Duodenal mucosa (tissue), 2 donors: ENCODE data around the gene MPI.
"Not testable (repeated sequence)": the region's sequence is repeated elsewhere in the genome, so short reads cannot be mapped to it uniquely, and the experiment has no call there.

ENCODE experiments used
- H3K27ac ChIP-seq: one replicate; pipeline ENCODE4 v1.7.0; 2013; ENCODE audit warnings: low read depth, low read length
- H3K27me3 ChIP-seq, 2 donors: one replicate each; pipeline ENCODE4 v1.7.0; 2013; ENCODE audit warnings: low read length in 2 of 2, control low read depth in 1 of 2; ENCODE audit not compliant: insufficient read depth in 2 of 2, control insufficient read depth in 1 of 2
- H3K36me3 ChIP-seq, 2 donors: one replicate each; pipeline ENCODE4 v1.7.0; 2013; ENCODE audit warnings: low read length in 2 of 2, control low read depth in 1 of 2; ENCODE audit not compliant: insufficient read depth in 2 of 2, control insufficient read depth in 1 of 2
- H3K4me1 ChIP-seq, 2 donors: one replicate each; pipeline ENCODE4 v1.7.0; 2013; ENCODE audit warnings: low read length in 2 of 2, control low read depth in 1 of 2; ENCODE audit not compliant: insufficient read depth in 2 of 2, control insufficient read depth in 1 of 2
- H3K4me3 ChIP-seq, 2 donors: one replicate each; pipeline ENCODE4 v1.7.0; 2013; ENCODE audit warnings: low read length in 2 of 2, low read depth in 1 of 2
- H3K9ac ChIP-seq, 2 donors: one replicate each; pipeline ENCODE4 v1.7.0; 2013; ENCODE audit warnings: low read length in 2 of 2, low read depth in 1 of 2
- H3K9me3 ChIP-seq, 2 donors: one replicate each; pipeline ENCODE4 v1.7.0; 2013; ENCODE audit warnings: low read length in 2 of 2, control low read depth in 1 of 2; ENCODE audit not compliant: control insufficient read depth in 1 of 2

Gene MPI

DNA sequence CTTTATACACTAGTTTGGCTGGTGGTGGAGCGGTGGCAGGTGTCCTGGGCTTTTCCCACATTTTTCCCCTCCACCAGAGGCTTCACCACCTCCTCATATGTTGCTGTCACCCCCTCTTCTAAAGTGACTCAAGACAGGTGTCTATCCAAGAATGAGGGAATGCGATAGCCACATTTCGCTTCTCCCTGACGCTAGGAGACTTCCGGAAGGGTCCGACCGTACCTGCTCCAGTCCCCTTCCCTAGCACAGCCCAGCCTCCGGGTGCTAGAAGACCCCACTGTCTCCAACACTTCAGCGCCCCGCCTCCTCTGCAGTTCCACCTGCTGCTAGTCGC is 17.2 kb upstream of the MPI start:
- H3K27ac ChIP-seq, result peak overlapping the region; percentile 94
- H3K27me3 ChIP-seq, result no peaks in the 10 kb centered on the region
- H3K9me3 ChIP-seq, result no peaks in the 10 kb centered on the region
- H3K9ac ChIP-seq, result peak overlapping the region; percentile 81 to 92
- peak overlapping the region; percentile 92 to 97 for H3K4me3 ChIP-seq
- no peaks in the 10 kb centered on the region for H3K36me3 ChIP-seq
- H3K4me1 ChIP-seq, result peaks cover 39 to 56% of the 10 kb centered on the region in 2 donors

DNA sequence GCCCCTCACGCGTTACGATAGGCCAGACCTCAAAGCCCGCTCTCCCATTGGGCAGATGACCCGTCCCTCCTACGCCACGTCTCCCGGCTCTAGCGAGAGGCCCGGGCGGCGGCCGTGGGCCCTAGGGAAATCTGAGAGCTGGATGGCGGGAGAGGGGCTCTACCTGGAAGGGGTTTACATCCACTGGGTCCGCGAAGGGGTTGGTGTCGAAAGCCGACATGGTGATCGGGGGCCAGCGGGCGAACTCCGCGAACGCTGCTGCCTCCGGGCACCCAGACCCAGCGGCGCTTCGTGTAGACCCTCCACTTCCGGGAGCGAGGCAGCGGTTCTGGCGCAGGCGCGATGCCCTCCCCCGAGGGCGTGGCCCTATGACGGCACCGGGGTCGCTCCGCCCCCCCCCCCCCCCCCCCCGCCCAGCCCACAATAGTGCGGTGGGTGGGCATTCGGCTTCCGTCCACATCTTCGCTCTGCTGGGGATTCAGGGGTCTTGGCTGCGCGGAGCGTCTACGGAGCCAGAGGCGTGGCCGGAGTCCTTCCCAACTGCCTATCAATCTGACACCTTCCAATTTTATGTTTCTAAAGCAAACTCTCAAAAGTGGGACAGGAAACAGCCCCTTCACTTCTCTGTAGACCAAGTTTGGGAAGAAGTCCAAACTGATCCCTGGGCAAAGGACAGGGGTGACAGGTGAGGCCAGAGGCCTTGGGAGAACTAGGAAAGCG is 16.6 kb upstream of the MPI start, which contains the start of gene SCAMP2:
Gene SCAMP2 (minus strand): TSS at position 330 of the 720 bp plus-strand sequence. CDS start 110 bp downstream, at position 220.
- H3K27ac ChIP-seq, result peak within 1 kb of the TSS; percentile 94
- peak within 1 kb of the TSS; percentile 92 to 97 for H3K4me3 ChIP-seq
- H3K36me3 ChIP-seq, result no peaks in the 10 kb centered on the region
- H3K4me1 ChIP-seq, result peaks cover 34 to 51% of the 10 kb centered on the region in 2 donors
- no peaks in the 10 kb centered on the region for H3K27me3 ChIP-seq
- no peaks in the 10 kb centered on the region for H3K9me3 ChIP-seq
- peak within 1 kb of the TSS; percentile 81 to 92 for H3K9ac ChIP-seq

DNA sequence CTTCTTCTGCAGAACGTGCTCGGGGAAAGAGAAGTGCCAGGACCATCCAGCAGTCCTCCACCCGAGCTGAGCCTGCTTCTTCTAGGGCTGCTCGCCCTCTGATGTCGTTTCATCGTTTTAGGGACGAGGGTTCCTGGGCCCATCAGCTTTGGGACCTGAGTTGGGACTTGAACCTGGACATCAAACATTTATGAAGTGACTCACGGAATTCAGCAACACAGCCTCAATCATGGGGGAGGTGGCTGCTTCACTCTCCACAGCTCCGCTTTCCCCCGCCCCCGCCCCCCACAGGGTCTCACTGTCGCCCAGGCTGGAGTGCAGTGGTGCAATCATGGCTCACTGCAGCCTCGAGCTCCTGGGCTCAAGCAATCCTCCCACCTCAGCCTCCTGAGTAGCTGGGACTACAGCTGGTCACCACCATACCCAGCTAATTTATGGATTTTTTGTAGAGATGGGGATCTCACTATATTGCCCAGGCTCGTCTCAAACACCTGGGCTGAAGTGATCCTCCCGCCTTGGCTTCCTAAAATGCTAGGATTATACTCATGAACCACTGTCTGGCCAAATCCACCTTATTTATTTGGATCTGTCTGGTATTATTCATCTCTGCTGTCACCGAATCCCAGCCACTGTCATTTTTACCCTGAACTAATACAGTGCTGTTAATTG is 16.0 kb upstream of the MPI start:
- H3K36me3 ChIP-seq, result no peaks in the 10 kb centered on the region
- no peak overlapping the region for H3K27ac ChIP-seq
- H3K9ac ChIP-seq, result peak overlapping the region; percentile 81 to 92
- no peaks in the 10 kb centered on the region for H3K9me3 ChIP-seq
- no peaks in the 10 kb centered on the region for H3K27me3 ChIP-seq
- H3K4me3 ChIP-seq, result peak overlapping the region; percentile 92 to 97
- H3K4me1 ChIP-seq, result peaks cover 27 to 44% of the 10 kb centered on the region in 2 donors

DNA sequence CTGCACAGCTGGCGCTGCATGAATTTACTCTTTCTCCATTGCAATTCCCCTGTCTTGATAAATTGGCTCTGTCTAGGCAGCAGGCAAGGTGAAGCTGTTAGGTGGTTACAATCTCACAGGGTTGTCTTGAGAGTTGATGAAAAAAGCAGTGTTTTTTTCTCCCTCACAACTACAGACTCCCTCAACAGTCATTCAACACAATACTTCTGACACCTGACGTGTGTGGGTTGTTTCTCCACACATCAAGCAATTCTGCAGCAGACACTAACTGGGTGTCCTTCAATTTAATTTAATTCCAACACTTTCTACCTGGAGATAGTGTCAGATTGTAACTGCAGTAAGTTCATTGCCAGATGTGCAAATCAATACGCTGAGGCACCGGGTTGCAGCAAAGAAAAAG is 11.6 kb upstream of the MPI start:
- Histone ChIP-seq H3K4me1 (peaks cover 0 to 6% of the 10 kb centered on the region in 2 donors), H3K27ac (no peak overlapping the region), H3K9me3 (peaks cover 0 to 6% of the 10 kb centered on the region in 2 donors)

DNA sequence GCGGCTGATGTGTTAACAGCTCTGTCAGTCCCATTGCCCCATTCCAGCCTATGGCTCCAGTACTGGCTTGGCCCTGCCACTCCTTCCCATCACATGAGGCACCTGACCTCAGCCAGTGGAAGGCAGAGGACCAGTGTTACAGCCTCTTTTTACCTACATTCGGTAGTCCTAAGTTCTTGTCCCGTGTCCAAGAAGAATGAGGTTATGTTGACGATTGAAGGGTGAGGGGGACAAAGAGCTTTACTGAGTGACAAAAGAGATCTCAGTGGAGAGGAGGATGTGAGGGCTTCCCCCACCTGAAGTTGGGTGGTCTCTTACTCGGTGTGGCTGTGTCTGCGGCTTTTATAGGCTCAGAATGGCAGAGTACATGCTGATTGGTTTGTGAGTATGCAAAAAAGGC is 7.3 kb upstream of the MPI start:
- H3K27me3 ChIP-seq, result no peaks in the 10 kb centered on the region

More for the DNA sequence above, 11.6 kb upstream of the MPI start:
- Histone ChIP-seq H3K4me3 (no peak overlapping the region), H3K9ac (no peak overlapping the region), H3K36me3 (no peaks in the 10 kb centered on the region), H3K27me3 (no peaks in the 10 kb centered on the region)

DNA sequence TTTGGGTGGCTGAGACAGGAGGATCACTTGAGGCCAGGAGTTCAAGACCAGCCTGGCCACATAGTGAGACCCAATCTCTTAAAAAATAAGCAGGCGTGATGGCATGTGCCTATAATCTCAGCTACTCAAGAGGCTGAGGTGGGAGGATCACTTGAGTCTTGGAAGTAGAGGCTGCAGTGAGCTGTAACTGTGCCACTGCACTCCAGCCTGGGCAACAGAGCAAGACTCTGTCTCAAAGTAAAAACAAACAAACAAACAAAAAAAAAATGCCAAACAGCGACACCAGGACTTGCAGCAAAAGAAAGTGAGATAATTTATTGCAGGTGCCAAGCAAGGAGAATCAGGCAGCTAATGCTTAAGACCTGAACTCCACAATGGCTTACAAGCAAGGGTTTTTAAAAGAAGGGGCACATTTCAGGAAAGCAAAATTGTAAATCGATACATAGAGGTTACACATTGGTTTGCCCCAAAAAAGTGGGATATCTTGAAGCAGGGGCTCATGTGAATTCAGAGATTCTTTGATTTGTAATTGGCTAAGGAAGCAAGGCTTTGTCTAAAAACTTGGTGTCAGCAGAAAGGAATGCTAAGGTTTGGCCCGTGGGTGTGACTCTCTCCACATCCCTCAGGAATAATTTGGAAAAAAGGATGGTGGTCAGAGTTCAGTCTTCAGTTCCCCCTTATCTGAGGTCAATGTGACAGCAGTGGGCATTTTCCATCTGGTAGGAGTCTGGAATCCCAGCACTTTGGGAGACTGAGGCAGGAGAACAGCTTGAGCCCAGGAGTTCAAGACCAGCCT is 5.2 kb upstream of the MPI start:
- Histone ChIP-seq H3K27ac (no peak overlapping the region), H3K9ac (no peak overlapping the region), H3K4me3 (no peak overlapping the region), H3K4me1 (peaks cover 6 to 10% of the 10 kb centered on the region in 2 donors), H3K27me3 (no peaks in the 10 kb centered on the region), H3K9me3 (peaks cover 0 to 6% of the 10 kb centered on the region in 2 donors), H3K36me3 (no peaks in the 10 kb centered on the region)

More for the DNA sequence above, 7.3 kb upstream of the MPI start:
- Histone ChIP-seq H3K36me3 (no peaks in the 10 kb centered on the region), H3K4me1 (no peaks in the 10 kb centered on the region), H3K9ac (no peak overlapping the region), H3K27ac (no peak overlapping the region), H3K9me3 (peaks cover 0 to 6% of the 10 kb centered on the region in 2 donors), H3K4me3 (no peak overlapping the region)

GRCh38 chr15:74885461-74885860 is 4.4 kb upstream of the MPI start:
- peaks cover 11% of the 10 kb centered on the region in 2 donors for H3K4me1 ChIP-seq
- no peak overlapping the region for H3K4me3 ChIP-seq
- H3K9me3 ChIP-seq, result peaks cover 0 to 6% of the 10 kb centered on the region in 2 donors
- no peak overlapping the region for H3K27ac ChIP-seq
- H3K27me3 ChIP-seq, result no peaks in the 10 kb centered on the region
- H3K36me3 ChIP-seq, result no peaks in the 10 kb centered on the region
- no peak overlapping the region for H3K9ac ChIP-seq

- not testable (repeated sequence) for H3K36me3 ChIP-seq, H3K4me3 ChIP-seq, H3K9me3 ChIP-seq, H3K9ac ChIP-seq, H3K27ac ChIP-seq, H3K27me3 ChIP-seq
- H3K4me1 ChIP-seq, result peaks cover 28 to 33% of the 10 kb centered on the region in 2 donors
These were observed 2.2 kb upstream of the MPI start for GRCh38 chr15:74887537-74888193.

DNA sequence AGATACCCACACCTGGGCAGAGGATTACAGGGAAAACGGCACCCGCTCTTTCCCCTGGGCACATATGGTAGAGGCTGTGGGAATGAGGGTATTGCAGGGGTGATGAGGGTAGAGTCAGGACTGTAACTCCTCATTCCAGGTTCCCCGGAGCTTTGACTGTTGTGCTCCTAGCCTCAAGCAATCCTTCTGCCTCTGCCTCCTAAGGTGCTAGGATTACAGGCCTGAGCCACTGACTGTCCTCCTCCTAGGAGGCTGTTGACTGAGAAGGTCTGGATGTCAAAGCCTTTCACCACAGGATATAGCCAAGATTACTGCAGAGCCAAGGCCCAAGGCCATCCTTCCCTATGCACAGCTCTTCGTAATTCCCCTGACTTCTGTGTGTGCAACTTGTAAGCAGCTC is 1.1 kb upstream of the MPI start:
- Histone ChIP-seq H3K4me3 (peak overlapping the region in 1 of 2 donors; percentile 96), H3K4me1 (peaks cover 37 to 40% of the 10 kb centered on the region in 2 donors), H3K9ac (peak overlapping the region in 1 of 2 donors; percentile 24), H3K36me3 (peaks cover 0 to 18% of the 10 kb centered on the region in 2 donors), H3K27me3 (no peaks in the 10 kb centered on the region), H3K27ac (no peak overlapping the region), H3K9me3 (no peaks in the 10 kb centered on the region)
